Measurements from ENCODE around the gene MAPK12. TPM values are rescaled to one million over a fixed set of nuclear protein-coding genes. Genes with fewer than 3 reads are reported as not detected.
A peak's percentile ranks its signal among the peaks of the same experiment; 100 is the strongest.

MAPK12 gene
- total RNA-seq, 1 experiment from 2014 or later, result 74.6 TPM

GRCh38 chr22:50262973-50263617, 1.6 kb upstream of the MAPK12 start:
- H3K27ac ChIP-seq (ENCODE audit: low read length), result peak overlapping the region; percentile 85
- H3K4me3 ChIP-seq (ENCODE audit: low read depth in 2 of 2, low read length in 2 of 2), result no peak overlapping the region
- ATAC-seq, result no peak
- POLR2A ChIA-PET, result no interaction called here
- no peaks in the 10 kb centered on the region for H3K27me3 ChIP-seq (ENCODE audit: control insufficient read depth, insufficient read depth, low read length)
- intact Hi-C loops (cut with micrococcal nuclease; ENCODE audit: unreplicated experiment) (no loop called here), in situ Hi-C loops (cut with HindIII; ENCODE audit: low pct_unique_long_range_greater_than_20kb, low sequenced_read_pairs) (no loop called here)
- DNase-seq (ENCODE audit: low read depth, low spot score), result no peak
- no peaks in the 10 kb centered on the region for H3K9me3 ChIP-seq (ENCODE audit: control insufficient read depth, insufficient read depth, low read depth, low read length)
- H3K36me3 ChIP-seq (ENCODE audit: control insufficient read depth, insufficient read depth, low read length), result no peaks in the 10 kb centered on the region; the same call in 1 of the 2 replicates
- TF ChIP-seq CTCF (IDR thresholded peaks at IDR 0.05) (no peak), POLR2AphosphoS5 (IDR thresholded peaks at IDR 0.05; ENCODE audit: low read depth, low read length) (no peak), TCF7L2 (IDR thresholded peaks at IDR 0.05; ENCODE audit: low read depth, low read length) (no peak), SIN3A (IDR thresholded peaks at IDR 0.05; ENCODE audit: borderline replicate concordance, insufficient read depth, low read depth, low read length) (no peak), REST (IDR thresholded peaks at IDR 0.05; ENCODE audit: insufficient read depth in 1 of 2, low read depth in 2 of 2, low read length in 1 of 2) (no peak)
- BruUV-seq (replicated peaks), result no TSS peak
- H3K4me1 ChIP-seq (ENCODE audit: control insufficient read depth, insufficient read depth, low read length), result peaks cover 32% of the 10 kb centered on the region
- CTCF ChIA-PET, result interaction anchor here (0.6 kb wide), 1 partner anchor 9 kb away, joined by 4 read pairs; no protein-coding TSS in a partner anchor

- Histone ChIP-seq H3K9me3 (ENCODE audit: control insufficient read depth, insufficient read depth, low read depth, low read length) (no peaks in the 10 kb centered on the region), H3K4me3 (ENCODE audit: low read depth in 2 of 2, low read length in 2 of 2) (no peak overlapping the region; a peak in 1 of 4 replicates), H3K27ac (ENCODE audit: low read length) (peak overlapping the region; percentile 85), H3K36me3 (ENCODE audit: control insufficient read depth, insufficient read depth, low read length) (no peaks in the 10 kb centered on the region; the same call in 1 of the 2 replicates), H3K27me3 (ENCODE audit: control insufficient read depth, insufficient read depth, low read length) (no peaks in the 10 kb centered on the region), H3K4me1 (ENCODE audit: control insufficient read depth, insufficient read depth, low read length) (peaks cover 33% of the 10 kb centered on the region)
- in situ Hi-C loops (cut with HindIII; ENCODE audit: low pct_unique_long_range_greater_than_20kb, low sequenced_read_pairs) (no loop called here), intact Hi-C loops (cut with micrococcal nuclease; ENCODE audit: unreplicated experiment) (no loop called here)
- DNase-seq (ENCODE audit: low read depth, low spot score) (no peak), ATAC-seq (peak; percentile 39; the same call in 1 of the 2 replicates)
- ChIA-PET CTCF (no interaction called here), POLR2A (interaction anchor here (0.5 kb wide), 1 partner anchor 1766 kb away, joined by 3 read pairs; no protein-coding TSS in a partner anchor)
- TF ChIP-seq TCF7L2 (IDR thresholded peaks at IDR 0.05; ENCODE audit: low read depth, low read length) (no peak), SIN3A (IDR thresholded peaks at IDR 0.05; ENCODE audit: borderline replicate concordance, insufficient read depth, low read depth, low read length) (no peak), CTCF (IDR thresholded peaks at IDR 0.05) (no peak), POLR2AphosphoS5 (IDR thresholded peaks at IDR 0.05; ENCODE audit: low read depth, low read length) (no peak), REST (IDR thresholded peaks at IDR 0.05; ENCODE audit: insufficient read depth in 1 of 2, low read depth in 2 of 2, low read length in 1 of 2) (no peak)
- no TSS peak for BruUV-seq (replicated peaks)
Measured at GRCh38 chr22:50262460-50262911, 1.0 kb upstream of the MAPK12 start.
